ENCODE data around the gene HSF5. TPM values are rescaled to one million over a fixed set of nuclear protein-coding genes. Genes with fewer than 3 reads are reported as not detected.

HSF5 gene
- total RNA-seq, 1 experiment from 2014 or later: not detected

DNA sequence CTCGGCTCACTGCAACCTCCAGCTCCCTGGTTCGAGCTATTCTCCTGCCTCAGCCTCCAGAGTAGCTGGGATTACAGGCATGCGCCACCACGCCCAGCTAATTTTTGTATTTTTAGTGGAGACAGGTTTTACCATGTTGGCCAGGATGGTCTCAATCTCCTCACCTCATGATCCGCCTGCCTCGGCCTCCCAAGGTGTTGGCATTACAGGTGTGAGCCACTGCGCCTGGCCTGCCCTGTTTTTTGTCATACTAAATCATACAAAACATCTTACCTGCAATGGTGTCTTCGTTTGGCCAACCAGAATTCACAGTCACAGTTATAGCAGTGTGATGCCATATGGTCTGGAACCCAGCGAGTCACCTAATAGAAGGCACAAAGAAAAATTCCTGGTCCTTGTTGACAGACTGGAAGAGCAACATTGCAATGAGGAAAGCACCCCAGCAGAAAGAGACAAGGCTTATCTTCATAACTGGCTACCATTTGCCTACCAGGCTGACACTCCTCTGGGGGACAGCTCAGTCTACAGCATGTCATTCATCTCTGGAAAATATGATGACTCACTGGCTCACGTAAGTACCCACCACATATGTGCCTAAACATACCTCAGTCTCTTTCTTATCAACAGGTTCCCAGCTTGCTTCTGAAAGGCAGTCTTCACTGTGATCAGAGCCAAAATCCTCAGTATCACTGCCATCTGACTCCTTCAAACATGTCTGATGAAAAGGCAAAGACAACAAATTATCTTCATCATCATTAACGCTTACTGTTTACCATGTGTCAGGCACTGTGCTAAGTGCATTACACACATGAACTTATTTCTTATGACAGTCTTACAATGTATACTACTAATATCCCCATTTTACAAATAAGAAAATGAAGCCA, 4.3 kb upstream of the HSF5 start:
- Histone ChIP-seq H3K9me2 (replicated peaks; ENCODE audit: low read length) (no peaks in the 10 kb centered on the region), H3K4me2 (ENCODE audit: low read length) (no peak overlapping the region), H3F3A (ENCODE audit: low read length, unreplicated experiment) (no peaks in the 10 kb centered on the region), H3K9ac (ENCODE audit: low read length) (no peak overlapping the region), H4K20me1 (ENCODE audit: low read length) (no peaks in the 10 kb centered on the region), H3K9me3 (ENCODE audit: low read length) (no peaks in the 10 kb centered on the region), H3K36me3 (ENCODE audit: low read depth, low read length) (peaks cover 51% of the 10 kb centered on the region), H2AFZ (ENCODE audit: low read length) (no peak overlapping the region), H3K79me2 (ENCODE audit: low read length) (no peaks in the 10 kb centered on the region), H3K4me1 (ENCODE audit: insufficient read depth, low read length) (peaks cover 8% of the 10 kb centered on the region), H3K27ac (ENCODE audit: low read length) (peak overlapping the region; percentile 33), H3K27me3 (ENCODE audit: low read length) (no peaks in the 10 kb centered on the region), H3K4me3 (ENCODE audit: low read length) (no peak overlapping the region)
- peak; percentile 77 for DNase-seq
- no peak for TF ChIP-seq EZH2 (IDR thresholded peaks at IDR 0.05; ENCODE audit: low read length, unreplicated experiment)
- TF ChIP-seq EZH2phosphoT487 (IDR thresholded peaks at IDR 0.05; ENCODE audit: borderline replicate concordance, low read length): no peak
- TF ChIP-seq, protein P1, sequence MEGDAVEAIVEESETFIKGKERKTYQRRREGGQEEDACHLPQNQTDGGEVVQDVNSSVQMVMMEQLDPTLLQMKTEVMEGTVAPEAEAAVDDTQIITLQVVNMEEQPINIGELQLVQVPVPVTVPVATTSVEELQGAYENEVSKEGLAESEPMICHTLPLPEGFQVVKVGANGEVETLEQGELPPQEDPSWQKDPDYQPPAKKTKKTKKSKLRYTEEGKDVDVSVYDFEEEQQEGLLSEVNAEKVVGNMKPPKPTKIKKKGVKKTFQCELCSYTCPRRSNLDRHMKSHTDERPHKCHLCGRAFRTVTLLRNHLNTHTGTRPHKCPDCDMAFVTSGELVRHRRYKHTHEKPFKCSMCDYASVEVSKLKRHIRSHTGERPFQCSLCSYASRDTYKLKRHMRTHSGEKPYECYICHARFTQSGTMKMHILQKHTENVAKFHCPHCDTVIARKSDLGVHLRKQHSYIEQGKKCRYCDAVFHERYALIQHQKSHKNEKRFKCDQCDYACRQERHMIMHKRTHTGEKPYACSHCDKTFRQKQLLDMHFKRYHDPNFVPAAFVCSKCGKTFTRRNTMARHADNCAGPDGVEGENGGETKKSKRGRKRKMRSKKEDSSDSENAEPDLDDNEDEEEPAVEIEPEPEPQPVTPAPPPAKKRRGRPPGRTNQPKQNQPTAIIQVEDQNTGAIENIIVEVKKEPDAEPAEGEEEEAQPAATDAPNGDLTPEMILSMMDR (conservative IDR thresholded peaks at IDR 0.05; ENCODE audit: low read depth, low read length): no peak
- ChIA-PET POLR2A (ENCODE audit: unreplicated experiment) (no interaction called here), CTCF (no interaction called here)
- BruUV-seq (replicated peaks): no TSS peak
- ATAC-seq: peak; percentile 45
- intact Hi-C loops (cut with micrococcal nuclease): no loop called here

DNA sequence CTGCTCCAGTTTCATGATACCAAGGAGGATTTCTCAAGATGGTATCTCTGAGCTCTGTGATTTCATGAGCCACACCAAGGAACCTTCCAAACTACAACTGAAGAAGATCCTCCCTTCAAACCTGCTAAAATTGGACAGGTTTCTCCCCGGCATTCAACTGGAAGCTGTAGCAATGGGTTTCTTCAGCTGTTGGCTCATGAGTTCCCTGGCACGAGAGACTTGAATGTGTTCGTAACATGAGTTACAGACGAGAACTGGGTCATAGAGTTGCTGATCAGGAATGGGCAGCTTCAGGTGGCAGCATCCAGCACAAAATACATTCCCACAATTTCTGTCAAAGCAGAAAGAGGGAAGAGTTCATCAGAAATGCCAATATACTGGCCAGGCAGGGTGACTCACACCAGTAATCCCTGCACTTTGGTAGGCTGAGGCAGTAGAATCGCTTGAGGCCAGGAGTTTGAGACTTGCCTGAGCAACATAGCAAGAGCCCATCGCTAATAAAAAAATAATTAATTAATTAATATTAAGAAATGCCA, 3.4 kb upstream of the HSF5 start:
- TF ChIP-seq EZH2phosphoT487 (IDR thresholded peaks at IDR 0.05; ENCODE audit: borderline replicate concordance, low read length): no peak
- H3K27ac ChIP-seq (ENCODE audit: low read length): no peak overlapping the region; the same call in 1 of the 2 replicates
- H3F3A ChIP-seq (ENCODE audit: low read length, unreplicated experiment): no peaks in the 10 kb centered on the region
- ATAC-seq (no peak), DNase-seq (peak; percentile 37)
- POLR2A ChIA-PET (ENCODE audit: unreplicated experiment): no interaction called here
- H3K9me2 ChIP-seq (replicated peaks; ENCODE audit: low read length): no peaks in the 10 kb centered on the region
- peaks cover 8% of the 10 kb centered on the region for H3K4me1 ChIP-seq (ENCODE audit: insufficient read depth, low read length)
- no peak overlapping the region for H3K4me2 ChIP-seq (ENCODE audit: low read length)
- intact Hi-C loops (cut with micrococcal nuclease): no loop called here
- no peak overlapping the region for H3K4me3 ChIP-seq (ENCODE audit: low read length)
- H3K9me3 ChIP-seq (ENCODE audit: low read length): no peaks in the 10 kb centered on the region
- peaks cover 44% of the 10 kb centered on the region for H3K36me3 ChIP-seq (ENCODE audit: low read depth, low read length)
- CTCF ChIA-PET: no interaction called here
- no peak overlapping the region for H2AFZ ChIP-seq (ENCODE audit: low read length)
- BruUV-seq (replicated peaks): no TSS peak
- no peaks in the 10 kb centered on the region for H4K20me1 ChIP-seq (ENCODE audit: low read length)
- H3K27me3 ChIP-seq (ENCODE audit: low read length): no peaks in the 10 kb centered on the region
- H3K79me2 ChIP-seq (ENCODE audit: low read length): no peaks in the 10 kb centered on the region
- H3K9ac ChIP-seq (ENCODE audit: low read length): no peak overlapping the region

- intact Hi-C loops (cut with micrococcal nuclease): no loop called here
- Histone ChIP-seq H3F3A (ENCODE audit: low read length, unreplicated experiment) (no peaks in the 10 kb centered on the region), H3K4me2 (ENCODE audit: low read length) (no peak overlapping the region), H3K36me3 (ENCODE audit: low read depth, low read length) (peaks cover 24% of the 10 kb centered on the region), H3K27ac (ENCODE audit: low read length) (no peak overlapping the region), H3K27me3 (ENCODE audit: low read length) (no peaks in the 10 kb centered on the region), H3K9me3 (ENCODE audit: low read length) (no peaks in the 10 kb centered on the region), H3K79me2 (ENCODE audit: low read length) (no peaks in the 10 kb centered on the region), H3K4me1 (ENCODE audit: insufficient read depth, low read length) (peaks cover 8% of the 10 kb centered on the region), H3K4me3 (ENCODE audit: low read length) (no peak overlapping the region), H3K9me2 (replicated peaks; ENCODE audit: low read length) (no peaks in the 10 kb centered on the region), H3K9ac (ENCODE audit: low read length) (no peak overlapping the region), H4K20me1 (ENCODE audit: low read length) (no peaks in the 10 kb centered on the region), H2AFZ (ENCODE audit: low read length) (no peak overlapping the region)
- ChIA-PET CTCF (no interaction called here), POLR2A (ENCODE audit: unreplicated experiment) (no interaction called here)
- TF ChIP-seq EZH2phosphoT487 (IDR thresholded peaks at IDR 0.05; ENCODE audit: borderline replicate concordance, low read length) (no peak), EZH2 (IDR thresholded peaks at IDR 0.05; ENCODE audit: low read length, unreplicated experiment) (no peak)
- TF ChIP-seq, protein P1 (conservative IDR thresholded peaks at IDR 0.05; ENCODE audit: low read depth, low read length): no peak
- DNase-seq (no peak), ATAC-seq (no peak)
- no TSS peak for BruUV-seq (replicated peaks)
Measured at GRCh38 chr17:58488428-58488890, 251 bp upstream of the HSF5 start.
